Immature natural killer cell (primary cell): ENCODE data around the gene FNBP1. TPM values are rescaled to one million over a fixed set of nuclear protein-coding genes. Genes with fewer than 3 reads are reported as not detected.

Experiments used
- DNase-seq, 3 donors: peaks; one replicate each; pipeline ENCODE4 v3.0.0; 2022; ENCODE audit warnings: mixed read lengths in 1 of 3
- H3K27ac Mint-ChIP-seq, 6 donors: one replicate each; pipeline ENCODE4 v1.8.0; 2020; ENCODE audit warnings: mixed read lengths in 6 of 6, mild to moderate bottlenecking in 5 of 6, inconsistent platforms in 4 of 6, moderate library complexity in 3 of 6
- H3K27me3 Mint-ChIP-seq, 3 donors: one replicate each; pipeline ENCODE4 v1.8.0; 2020 to 2021; ENCODE audit warnings: low read depth in 3 of 3, mild to moderate bottlenecking in 3 of 3, mixed read lengths in 3 of 3, moderate library complexity in 3 of 3, inconsistent platforms in 1 of 3
- H3K36me3 Mint-ChIP-seq, 3 donors: one replicate each; pipeline ENCODE4 v1.8.0; 2020; ENCODE audit warnings: mixed read lengths in 3 of 3, inconsistent platforms in 2 of 3, mild to moderate bottlenecking in 2 of 3
- H3K4me1 Mint-ChIP-seq, 2 donors: one replicate each; pipeline ENCODE4 v1.8.0; 2020; ENCODE audit warnings: inconsistent platforms in 2 of 2, mild to moderate bottlenecking in 2 of 2, mixed read lengths in 2 of 2, moderate library complexity in 1 of 2
- H3K4me3 Mint-ChIP-seq, 5 donors: one replicate each; pipeline ENCODE4 v1.8.0; 2020; ENCODE audit warnings: mild to moderate bottlenecking in 5 of 5, mixed read lengths in 5 of 5, inconsistent platforms in 3 of 5, moderate library complexity in 3 of 5
- H3K9me3 Mint-ChIP-seq, 6 donors: one replicate each; pipeline ENCODE4 v1.8.0; 2020; ENCODE audit warnings: mild to moderate bottlenecking in 6 of 6, mixed read lengths in 6 of 6, inconsistent platforms in 4 of 6, moderate library complexity in 3 of 6
- polyA plus RNA-seq, 3 donors: library from polyadenylated mRNA; unstranded; fragments of 300-500 nt; fragmentation: Illumina TruSeq; gene quantifications; one replicate each; pipeline ENCODE4 v1.2.3, GENCODE V29; 2021

FNBP1 gene
- polyA plus RNA-seq, 3 donors from 2014 or later, result 113 to 136 (median 135) TPM

- Mint-ChIP-seq H3K4me3 (no peak overlapping the region), H3K27me3 (peaks cover 0 to 11% (median 9%) of the 10 kb centered on the region in 3 donors), H3K27ac (peak overlapping the region in 5 of 6 donors; percentile 34 to 79 (median 51)), H3K36me3 (peaks cover 0 to 5% (median 5%) of the 10 kb centered on the region in 3 donors), H3K4me1 (peaks cover 55 to 69% of the 10 kb centered on the region in 2 donors), H3K9me3 (no peaks in the 10 kb centered on the region)
- DNase-seq, result no peak
These were observed 204.2 kb downstream of the FNBP1 start for GRCh38 chr9:129838707-129839259.

Other genes with a start within 250 kb of the FNBP1 start
- gene TOR1B, start 240.0 kb downstream of the FNBP1 start, polyA plus RNA-seq, result 10 to 100 TPM; 23.2 to 45.1 (median 25.8) TPM
- 100 to 1,000 TPM in 2 of 3 donors, 10 to 100 TPM in 1; 89.3 to 131 (median 108) TPM for gene TOR1A, start 219.1 kb downstream of the FNBP1 start, polyA plus RNA-seq
- gene C9orf78, start 207.9 kb downstream of the FNBP1 start, polyA plus RNA-seq, result 100 to 1,000 TPM; 147 to 196 (median 173) TPM
- gene USP20, start 207.7 kb downstream of the FNBP1 start, polyA plus RNA-seq, result 10 to 100 TPM; 21.6 to 51.8 (median 25.1) TPM
- gene GPR107, start 10.7 kb upstream of the FNBP1 start, polyA plus RNA-seq, result 1 to 10 TPM; 3.4 to 9.5 (median 5.9) TPM
- gene NCS1, start 129.2 kb upstream of the FNBP1 start, polyA plus RNA-seq, result under 1 TPM in 2 of 3 donors, not detected in 1; 0.26 to 0.30 TPM
- not detected for gene HMCN2, start 222.6 kb upstream of the FNBP1 start, polyA plus RNA-seq